ENCODE measurements around the gene PSG4. TPM values are rescaled to one million over a fixed set of nuclear protein-coding genes. Genes with fewer than 3 reads are reported as not detected.
"Not testable (repeated sequence)": the region's sequence is repeated elsewhere in the genome, so short reads cannot be mapped to it uniquely, and the experiment has no call there.

Gene PSG4
- total RNA-seq, 3 donors from 2014 or later, result not detected

DNA sequence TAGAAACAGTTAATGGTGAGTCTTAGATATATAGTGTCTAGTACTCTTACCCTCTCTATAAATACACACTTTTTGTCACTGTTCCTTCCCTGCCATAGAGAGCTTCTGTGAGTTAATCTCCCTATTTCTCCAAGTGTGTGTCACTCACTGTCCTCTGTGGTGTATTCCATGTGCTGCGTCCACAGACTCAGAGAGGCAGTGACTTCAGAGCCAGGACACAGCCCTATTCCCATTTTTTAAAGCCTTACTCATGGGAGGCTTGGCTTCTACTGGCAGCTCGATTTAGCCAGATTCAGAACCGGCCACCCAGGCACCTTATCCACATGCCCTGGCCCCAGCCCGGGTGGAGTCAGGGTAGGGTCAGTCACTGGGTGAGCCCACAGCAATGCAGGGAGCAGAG is 13.7 kb upstream of the PSG4 start:
- not testable (repeated sequence) for H3K36me3 Mint-ChIP-seq (ENCODE audit: insufficient read depth); H3K4me3 Mint-ChIP-seq; H3K9me3 Mint-ChIP-seq; H3K4me1 Mint-ChIP-seq (ENCODE audit: low read depth); DNase-seq; H3K27me3 Mint-ChIP-seq (ENCODE audit: low read depth); ATAC-seq

DNA sequence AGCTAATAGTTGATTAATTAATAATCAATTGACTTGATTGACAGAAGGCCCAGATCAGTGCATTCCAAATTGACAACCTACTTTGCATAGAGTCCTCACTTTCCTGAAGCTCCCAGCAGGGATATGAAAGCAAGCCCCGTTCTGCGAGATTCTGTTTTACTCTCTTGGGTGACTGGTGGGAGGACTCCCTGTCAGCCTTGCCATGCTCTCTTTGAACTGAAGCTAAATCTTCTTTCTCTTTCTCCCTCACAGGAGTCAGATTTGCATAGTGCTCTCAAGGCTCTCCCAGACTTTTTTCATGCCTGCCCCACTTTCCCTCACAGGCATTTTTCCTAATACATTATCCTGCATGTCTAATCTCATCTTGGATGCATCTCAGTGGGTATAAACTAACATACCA is 10.4 kb upstream of the PSG4 start:
- H3K4me3 Mint-ChIP-seq; H3K36me3 Mint-ChIP-seq (ENCODE audit: insufficient read depth); H3K4me1 Mint-ChIP-seq (ENCODE audit: low read depth); ATAC-seq; H3K9me3 Mint-ChIP-seq; DNase-seq: not testable (repeated sequence)
- H3K27me3 Mint-ChIP-seq (ENCODE audit: low read depth), result peaks cover 18% of the 10 kb centered on the region

DNA sequence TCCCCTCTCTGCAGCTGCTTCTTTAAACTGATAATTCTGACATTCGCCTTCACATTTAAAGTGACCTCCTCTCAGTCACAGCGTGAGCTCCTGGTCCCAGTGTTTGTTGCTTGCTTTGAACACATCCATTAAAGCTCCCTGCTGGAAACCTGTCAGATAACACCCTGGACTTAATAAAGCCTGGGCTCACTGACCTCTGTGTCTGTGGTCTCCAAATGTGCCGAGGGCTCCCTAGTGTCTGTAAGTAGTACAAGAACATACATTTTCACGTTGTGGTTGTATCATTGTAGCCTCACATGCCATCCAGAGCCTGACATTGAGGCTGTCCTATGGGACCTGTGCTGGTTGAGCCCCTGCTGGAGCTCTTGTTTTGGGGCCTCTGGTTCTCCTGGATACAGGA is 2.6 kb upstream of the PSG4 start:
- no peak overlapping the region for H3K4me3 Mint-ChIP-seq

DNA sequence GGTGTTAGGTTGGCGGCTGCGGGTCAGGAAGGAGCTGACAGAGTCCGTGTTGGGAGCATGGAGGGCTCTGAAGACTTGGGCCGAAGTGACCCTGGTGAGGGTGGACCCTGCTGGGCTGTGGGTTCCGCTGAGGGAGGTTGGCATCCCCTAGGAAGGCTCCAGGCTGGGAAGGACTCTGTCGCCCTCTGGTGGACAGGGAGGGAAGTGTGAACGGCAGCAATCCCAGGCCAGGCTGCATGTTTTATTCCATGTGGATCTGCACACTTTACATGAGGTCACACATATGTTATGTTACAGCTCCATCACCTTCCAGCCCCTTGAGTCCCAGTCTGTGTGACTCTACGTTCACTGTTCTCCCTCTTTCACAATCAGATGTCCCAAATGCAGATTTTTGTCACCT is 1.7 kb upstream of the PSG4 start:
- not testable (repeated sequence) for DNase-seq; H3K4me1 Mint-ChIP-seq (ENCODE audit: low read depth); H3K9me3 Mint-ChIP-seq

More for the DNA sequence above, 2.6 kb upstream of the PSG4 start:
- ATAC-seq, result no peak
- DNase-seq, result no peak
- H3K9me3 Mint-ChIP-seq, result no peaks in the 10 kb centered on the region
- H3K27me3 Mint-ChIP-seq (ENCODE audit: low read depth), result peaks cover 23% of the 10 kb centered on the region
- H3K4me1 Mint-ChIP-seq (ENCODE audit: low read depth), result no peaks in the 10 kb centered on the region
- no peaks in the 10 kb centered on the region for H3K36me3 Mint-ChIP-seq (ENCODE audit: insufficient read depth)

DNA sequence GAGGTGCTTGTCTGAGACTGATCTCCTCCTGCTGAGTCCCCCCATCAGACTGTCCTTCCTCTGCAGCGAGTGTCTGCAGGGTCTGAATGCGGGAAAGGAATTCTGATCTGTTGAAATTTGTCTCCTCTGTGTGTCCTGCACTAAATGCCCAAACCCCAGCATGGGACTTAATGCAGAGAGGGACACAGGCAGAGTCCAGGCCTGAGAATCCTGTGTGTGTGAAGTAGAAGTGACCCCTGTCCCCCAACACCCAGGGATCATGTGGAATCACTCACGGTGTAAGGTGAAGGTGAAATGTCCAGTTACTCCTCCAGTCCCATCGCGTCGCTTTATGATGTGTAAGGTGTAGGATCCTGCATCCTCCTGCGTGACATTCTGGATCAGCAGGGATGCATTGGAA is 1.8 kb downstream of the PSG4 start:
- not testable (repeated sequence) for ATAC-seq; DNase-seq; H3K27me3 Mint-ChIP-seq (ENCODE audit: low read depth); H3K4me3 Mint-ChIP-seq; H3K4me1 Mint-ChIP-seq (ENCODE audit: low read depth); H3K9me3 Mint-ChIP-seq; H3K36me3 Mint-ChIP-seq (ENCODE audit: insufficient read depth)

More for the DNA sequence above, 1.7 kb upstream of the PSG4 start:
- H3K36me3 Mint-ChIP-seq (ENCODE audit: insufficient read depth); H3K4me3 Mint-ChIP-seq; ATAC-seq: not testable (repeated sequence)
- peaks cover 21% of the 10 kb centered on the region for H3K27me3 Mint-ChIP-seq (ENCODE audit: low read depth)

DNA sequence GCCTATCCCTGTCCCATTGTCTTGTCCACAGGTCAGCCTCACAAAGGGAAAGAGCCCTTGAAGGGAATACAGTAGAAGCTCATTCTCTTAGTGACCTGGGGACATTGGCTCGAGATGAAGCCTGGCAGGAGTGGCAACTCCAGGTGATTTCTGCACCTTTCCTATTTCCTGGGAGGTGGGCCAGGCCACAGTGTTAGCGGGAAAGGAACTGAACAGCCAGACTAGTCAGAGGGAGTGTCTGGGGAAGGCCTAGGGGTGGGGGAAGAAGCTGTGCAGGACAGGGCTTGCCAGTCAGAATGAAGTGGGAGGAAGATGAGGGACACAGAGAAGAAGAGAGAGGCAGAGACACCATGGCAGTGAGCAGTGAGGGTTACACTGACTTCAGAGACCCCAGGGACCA is 3.5 kb downstream of the PSG4 start:
- not testable (repeated sequence) for H3K4me1 Mint-ChIP-seq (ENCODE audit: low read depth)

DNA sequence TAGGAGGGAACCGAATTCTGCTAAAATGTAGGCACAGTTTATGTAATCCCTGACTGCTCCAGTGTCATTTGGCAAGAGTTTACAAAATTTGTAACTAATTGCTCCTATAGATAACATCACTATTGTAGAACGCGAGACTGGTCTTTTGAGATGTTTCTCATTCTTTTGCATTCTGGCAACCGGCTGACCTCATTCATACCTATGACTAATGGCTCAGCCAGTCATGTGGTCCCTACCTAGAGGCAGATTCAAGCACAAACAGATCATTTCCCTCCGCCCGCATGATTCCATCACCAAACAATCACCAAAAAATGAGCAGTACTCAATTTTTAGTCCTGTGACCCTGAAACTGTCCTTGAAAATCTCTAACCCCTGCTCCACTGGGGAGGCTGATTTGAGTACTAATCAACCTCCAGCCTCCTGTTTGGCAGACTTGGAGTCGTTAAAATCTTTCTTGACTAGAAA is 4.1 kb downstream of the PSG4 start:
- not testable (repeated sequence) for ATAC-seq; DNase-seq; H3K9me3 Mint-ChIP-seq; H3K4me1 Mint-ChIP-seq (ENCODE audit: low read depth); H3K4me3 Mint-ChIP-seq; H3K27me3 Mint-ChIP-seq (ENCODE audit: low read depth); H3K36me3 Mint-ChIP-seq (ENCODE audit: insufficient read depth)

More for the DNA sequence above, 3.5 kb downstream of the PSG4 start:
- H3K4me3 Mint-ChIP-seq; H3K9me3 Mint-ChIP-seq; ATAC-seq; DNase-seq; H3K27me3 Mint-ChIP-seq (ENCODE audit: low read depth); H3K36me3 Mint-ChIP-seq (ENCODE audit: insufficient read depth): not testable (repeated sequence)

DNA sequence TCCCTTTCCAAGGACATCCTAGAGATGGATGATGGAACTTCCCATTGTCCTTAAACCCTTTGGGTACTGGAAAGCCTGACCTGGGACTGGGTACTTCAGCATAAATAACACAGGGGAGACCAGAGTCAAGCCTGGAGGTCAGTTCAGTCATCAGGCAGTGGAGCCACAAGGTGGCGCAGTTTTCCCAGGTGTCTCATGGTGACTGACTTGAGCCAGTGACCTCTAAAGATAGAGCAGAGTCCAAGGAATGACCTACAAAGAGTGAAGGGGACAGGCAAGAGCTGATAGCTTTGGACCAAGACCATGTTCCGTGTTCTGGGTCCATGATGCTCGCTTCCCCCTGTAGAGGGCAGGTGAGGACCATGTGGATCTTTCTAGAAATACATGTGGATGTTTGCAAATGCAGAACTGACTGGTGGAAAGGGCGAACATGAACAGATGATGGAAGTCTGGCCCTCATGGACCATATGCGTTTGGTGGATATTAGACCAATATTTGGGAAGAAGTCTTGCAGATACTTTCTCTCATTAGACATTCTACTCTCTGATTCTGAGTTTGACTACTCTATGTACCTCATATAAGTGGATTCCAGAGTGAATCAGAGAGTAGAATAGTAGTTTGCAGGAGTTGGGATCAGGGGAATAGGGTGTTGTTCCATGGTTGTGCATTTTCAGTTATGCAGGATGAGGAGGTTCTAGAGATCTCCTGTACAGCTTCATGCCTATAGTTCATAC is 6.6 kb downstream of the PSG4 start:
- not testable (repeated sequence) for H3K9me3 Mint-ChIP-seq; ATAC-seq; DNase-seq; H3K36me3 Mint-ChIP-seq (ENCODE audit: insufficient read depth); H3K4me3 Mint-ChIP-seq; H3K4me1 Mint-ChIP-seq (ENCODE audit: low read depth)
- H3K27me3 Mint-ChIP-seq (ENCODE audit: low read depth), result peaks cover 16% of the 10 kb centered on the region

DNA sequence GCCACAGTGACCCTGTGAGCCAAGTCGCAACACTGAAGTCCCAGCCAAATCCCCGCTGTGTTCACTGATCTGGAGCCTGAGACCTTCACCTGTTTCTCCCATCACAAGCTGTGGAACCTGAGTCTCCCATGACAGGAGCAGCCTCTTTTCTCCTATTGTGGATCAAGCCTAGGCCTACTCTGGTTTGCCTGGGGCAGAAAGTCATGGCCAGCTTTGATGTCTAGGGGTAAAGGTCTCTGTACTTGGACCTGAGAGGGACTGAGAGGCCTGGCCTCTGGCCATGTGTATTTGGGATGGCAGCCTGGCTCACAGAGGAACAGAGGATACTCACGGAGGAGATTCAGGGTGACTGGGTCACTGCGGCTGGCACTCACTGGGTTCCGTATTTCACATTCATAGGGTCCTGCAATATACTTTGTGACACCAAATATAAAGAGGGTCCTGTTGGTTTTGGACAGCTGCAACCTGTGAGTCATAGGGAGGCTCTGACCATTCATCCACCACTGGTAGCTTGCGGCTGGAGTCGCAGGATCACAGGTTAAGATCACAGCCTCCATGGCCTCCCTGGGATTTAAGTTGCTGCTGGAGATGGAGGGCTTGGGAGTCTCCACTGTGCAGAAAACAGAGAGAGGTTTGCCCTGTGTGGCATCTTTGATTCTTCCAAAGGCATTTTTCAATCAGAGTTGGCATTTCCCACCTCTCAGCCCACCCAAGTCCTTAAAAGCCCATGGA is 7.6 kb downstream of the PSG4 start:
- H3K4me1 Mint-ChIP-seq (ENCODE audit: low read depth); H3K4me3 Mint-ChIP-seq; H3K36me3 Mint-ChIP-seq (ENCODE audit: insufficient read depth); H3K9me3 Mint-ChIP-seq; ATAC-seq; DNase-seq: not testable (repeated sequence)
- H3K27me3 Mint-ChIP-seq (ENCODE audit: low read depth), result peaks cover 16% of the 10 kb centered on the region

DNA sequence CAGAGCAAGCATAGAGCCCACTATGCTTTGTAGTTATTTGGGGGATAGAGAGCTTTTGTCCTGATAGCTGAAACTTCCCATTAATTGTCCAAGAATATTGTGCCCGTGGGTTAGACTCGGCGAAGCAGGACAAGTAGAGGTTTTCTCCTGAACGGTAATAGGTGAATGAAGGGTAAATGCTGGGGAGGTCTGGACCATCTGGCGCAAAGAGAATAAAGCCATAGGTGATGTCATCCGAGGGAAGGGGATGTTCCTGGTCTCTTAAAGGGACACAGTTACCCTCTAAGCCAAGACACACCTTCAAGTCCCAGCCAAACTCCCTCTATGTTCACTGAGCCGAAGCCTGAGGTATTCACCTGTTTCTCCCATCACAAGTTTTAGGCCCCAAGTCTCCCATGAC is 11.0 kb downstream of the PSG4 start:
- H3K36me3 Mint-ChIP-seq (ENCODE audit: insufficient read depth); H3K9me3 Mint-ChIP-seq; H3K4me3 Mint-ChIP-seq; ATAC-seq; H3K4me1 Mint-ChIP-seq (ENCODE audit: low read depth); DNase-seq: not testable (repeated sequence)
- H3K27me3 Mint-ChIP-seq (ENCODE audit: low read depth), result peaks cover 26% of the 10 kb centered on the region

DNA sequence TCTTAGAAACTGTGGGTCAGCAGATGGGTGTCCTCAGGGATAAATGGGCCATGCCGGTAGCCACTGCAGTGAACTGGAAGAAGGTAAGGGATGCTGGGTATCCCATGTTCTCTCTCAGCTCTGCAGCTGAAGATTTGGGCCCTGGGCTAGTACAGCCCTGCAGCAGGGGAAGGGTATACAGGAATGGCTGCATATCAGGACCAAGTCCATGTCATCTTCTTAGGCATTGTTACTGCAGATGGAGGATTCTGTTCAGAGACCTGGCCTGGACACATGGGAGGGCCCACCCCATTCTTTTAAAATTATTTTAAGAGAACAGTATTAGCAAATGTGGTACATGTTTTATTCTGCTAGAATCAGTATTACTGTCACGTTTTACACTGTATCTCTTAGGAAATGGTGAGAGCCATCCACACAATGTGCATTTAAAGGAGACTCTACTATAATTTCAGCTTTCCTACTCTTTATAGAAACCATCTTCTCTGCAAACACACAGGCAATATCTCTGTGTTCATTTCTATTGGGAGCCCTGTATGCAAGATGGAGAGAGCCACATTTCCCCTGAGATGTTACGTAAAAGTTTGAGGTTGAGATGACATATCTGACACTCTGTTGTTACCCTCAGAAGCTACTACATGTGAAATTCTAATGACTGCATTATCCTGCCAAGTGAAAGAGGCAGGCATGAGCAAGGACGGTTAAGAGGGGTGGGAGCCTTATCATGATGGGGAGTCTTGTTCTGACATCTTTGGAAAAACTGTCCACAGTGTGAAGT is 12.9 kb downstream of the PSG4 start:
- not testable (repeated sequence) for H3K36me3 Mint-ChIP-seq (ENCODE audit: insufficient read depth); H3K9me3 Mint-ChIP-seq; H3K4me3 Mint-ChIP-seq; H3K4me1 Mint-ChIP-seq (ENCODE audit: low read depth); DNase-seq; ATAC-seq
- peaks cover 31% of the 10 kb centered on the region for H3K27me3 Mint-ChIP-seq (ENCODE audit: low read depth)

DNA sequence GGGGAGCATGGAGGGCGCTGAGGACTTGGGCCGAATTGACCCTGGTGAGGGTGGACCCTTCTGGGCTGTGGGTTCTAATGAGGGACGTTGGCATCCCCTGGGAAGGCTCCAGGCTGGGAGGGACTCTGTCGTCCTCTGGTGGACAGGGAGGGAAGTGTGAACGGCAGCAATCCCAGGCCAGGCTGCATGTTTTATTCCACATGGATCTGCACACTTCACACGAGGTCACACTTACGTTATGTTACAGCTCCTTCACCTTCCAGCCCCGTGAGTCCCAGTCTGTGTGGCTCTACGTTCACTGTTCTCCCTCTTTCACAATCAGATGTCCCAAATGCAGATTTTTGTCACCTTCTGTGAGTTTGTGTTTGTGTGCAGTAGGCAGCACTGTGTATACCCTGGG is 17.3 kb downstream of the PSG4 start:
- DNase-seq; H3K36me3 Mint-ChIP-seq (ENCODE audit: insufficient read depth); H3K4me1 Mint-ChIP-seq (ENCODE audit: low read depth); H3K4me3 Mint-ChIP-seq; H3K9me3 Mint-ChIP-seq; ATAC-seq: not testable (repeated sequence)
- H3K27me3 Mint-ChIP-seq (ENCODE audit: low read depth), result peaks cover 22% of the 10 kb centered on the region

DNA sequence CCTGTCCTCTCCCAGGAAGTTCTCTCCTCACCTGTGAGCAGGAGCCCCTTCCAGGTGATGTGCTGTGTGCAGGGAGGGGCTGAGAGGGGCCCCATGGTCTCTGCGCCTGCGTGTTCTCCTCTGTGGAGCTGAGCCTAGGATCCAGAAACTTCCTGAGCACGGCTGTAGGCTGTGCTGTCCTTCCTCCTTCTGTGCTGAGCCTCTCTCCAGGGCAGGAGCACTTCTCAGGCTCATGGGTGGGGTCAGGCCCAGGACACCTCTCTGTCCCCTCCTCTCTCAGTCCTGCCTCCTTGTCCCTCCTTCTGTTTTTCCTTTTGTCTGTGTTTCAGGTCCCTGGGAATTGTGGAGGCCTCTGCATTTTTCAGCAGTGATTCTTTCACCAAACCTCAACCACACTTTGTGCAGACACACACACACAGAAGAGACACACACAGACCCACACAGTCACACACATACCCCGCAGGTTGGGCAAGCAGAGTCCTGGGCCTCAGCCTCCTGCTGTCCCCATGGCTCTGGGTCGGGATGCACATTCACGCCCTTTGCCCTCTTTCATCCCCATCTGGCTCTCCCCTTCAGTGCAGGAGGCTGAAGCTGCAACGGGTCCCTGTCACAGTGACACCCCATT is 19.0 kb downstream of the PSG4 start, which contains the start of gene PSG5:
TSS of gene PSG5 (minus strand) at position 226 of the 625 bp plus-strand sequence. CDS start at position 95, 131 bp downstream.
- H3K4me1 Mint-ChIP-seq (ENCODE audit: low read depth); H3K4me3 Mint-ChIP-seq; H3K36me3 Mint-ChIP-seq (ENCODE audit: insufficient read depth); DNase-seq; H3K9me3 Mint-ChIP-seq; ATAC-seq: not testable (repeated sequence)
- peaks cover 23% of the 10 kb centered on the region for H3K27me3 Mint-ChIP-seq (ENCODE audit: low read depth)

Data from activated T-cell treated with anti-CD3 and anti-CD28 coated beads, Interleukin-2, amount 50 U/mL, for 4 hours (primary cell).